Measurements from ENCODE around the gene SH2D5.

GRCh38 chr1:20763417-20763816 lies 30.9 kb upstream of the SH2D5 start:
- TF ChIP-seq CTCF (tag by site-specific recombination; IDR thresholded peaks at IDR 0.05): no peak
- no peak for TF ChIP-seq ATF2 (tag by site-specific recombination; IDR thresholded peaks at IDR 0.05; ENCODE audit: low read depth)
- TF ChIP-seq ZBTB49 (tag by site-specific recombination; IDR thresholded peaks at IDR 0.05; ENCODE audit: low read depth): no peak
- no peak for TF ChIP-seq ZNF792 (tag by site-specific recombination; IDR thresholded peaks at IDR 0.05)
- TF ChIP-seq ZNF530 (tag by site-specific recombination; IDR thresholded peaks at IDR 0.05; ENCODE audit: low read depth): no peak
- no peak for TF ChIP-seq ZNF561 (tag by site-specific recombination; IDR thresholded peaks at IDR 0.05; ENCODE audit: borderline replicate concordance)
- no peak for TF ChIP-seq GLI4 (tag by site-specific recombination; IDR thresholded peaks at IDR 0.05)
